K562 (cell line): ENCODE data around the gene DOCK7.

Experiments
- ARHGAP35 ChIP-seq: fragments of 450-650 bp; IDR thresholded peaks from 2 replicates; pipeline ENCODE4 v1.6.1; 2018; ENCODE audit not compliant: partially characterized antibody
- ARID3B ChIP-seq: fragments of 250-450 bp; sonication (Bioruptor Pico); IDR thresholded peaks from 2 replicates; pipeline ENCODE4 v1.4.0; 2020; ENCODE audit warnings: borderline replicate concordance
- CTCF ChIP-seq, 3 experiments: IDR thresholded peaks in 2 of 3; conservative IDR thresholded peaks in 1 of 3; 2 replicates each; pipeline ENCODE4 v1.5.1; 2011 to 2012; ENCODE audit warnings: low read length in 3 of 3, mild to moderate bottlenecking in 3 of 3, control low read depth in 2 of 3, improper control_type of control experiment in 1 of 3, inconsistent platforms in 1 of 3, low read depth in 1 of 3, mixed read lengths in 1 of 3, moderate library complexity in 1 of 3; ENCODE audit not compliant: insufficient read depth in 2 of 3
- ETV6 ChIP-seq, 3 experiments: fragments of 150-350 bp in 1 of 3; sonication (generic) in 1 of 3; formaldehyde crosslinking in 1 of 3; IDR thresholded peaks; 2 replicates each; pipeline versions ENCODE4 v1.6.1 to v1.8.0; 2014 to 2022; ENCODE audit warnings: borderline replicate concordance in 2 of 3, low read depth in 2 of 3, antibody characterized with exemption in 1 of 3, low read length in 1 of 3, mild to moderate bottlenecking in 1 of 3, missing genetic modification reagents in 1 of 3
- KLF1 ChIP-seq: fragments of 450-650 bp; IDR thresholded peaks from 2 replicates; pipeline ENCODE4 v1.6.1; 2016; ENCODE audit warnings: missing genetic modification characterization, missing compliant biosample characterization
- MYC ChIP-seq, 2 experiments: fragments of 250-450 bp in 1 of 2; sonication (Bioruptor Pico) in 1 of 2; IDR thresholded peaks; 2 replicates each; pipeline versions ENCODE4 v1.5.1 to v1.6.1; 2012 to 2021; ENCODE audit warnings: low read depth in 2 of 2, borderline replicate concordance in 1 of 2, improper control_type of control experiment in 1 of 2, low read length in 1 of 2, mild to moderate bottlenecking in 1 of 2, moderate library complexity in 1 of 2
- ZBTB7A ChIP-seq: IDR thresholded peaks from 2 replicates; pipeline ENCODE4 v1.6.1; 2011; ENCODE audit warnings: low read depth, mild to moderate bottlenecking, low read length, moderate library complexity, borderline replicate concordance; ENCODE audit not compliant: control insufficient read depth
- TF ChIP-seq, protein P1 (sequence below): sonication (generic); formaldehyde crosslinking; IDR thresholded peaks from 2 replicates; pipeline ENCODE4 v1.8.1; 2023; ENCODE audit warnings: mild to moderate bottlenecking, missing genetic modification reagents, moderate library complexity
- TF ChIP-seq, protein P2 (sequence below): fragments of 250-450 bp; sonication (Bioruptor Pico); IDR thresholded peaks from 2 replicates; pipeline ENCODE4 v1.5.0; 2021

DNA sequence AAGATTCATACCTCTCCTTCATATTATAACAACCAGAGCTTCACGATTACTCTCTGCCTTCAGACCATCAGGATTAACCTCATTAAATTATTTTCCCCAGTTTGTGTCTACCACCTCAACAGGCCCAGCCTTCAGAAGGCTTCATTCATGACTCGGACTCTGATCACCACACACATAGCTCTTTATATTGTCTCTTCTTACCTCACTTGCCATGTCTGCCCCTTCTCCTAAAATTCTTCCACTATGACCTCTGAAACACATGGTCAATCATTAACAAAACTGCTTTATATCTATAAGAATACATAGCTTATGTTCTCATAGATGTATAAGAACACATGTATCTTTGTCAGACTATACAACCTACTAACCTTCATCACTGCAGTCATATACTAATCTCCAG, 171.6 kb downstream of the DOCK7 start:
- TF ChIP-seq, protein P1, sequence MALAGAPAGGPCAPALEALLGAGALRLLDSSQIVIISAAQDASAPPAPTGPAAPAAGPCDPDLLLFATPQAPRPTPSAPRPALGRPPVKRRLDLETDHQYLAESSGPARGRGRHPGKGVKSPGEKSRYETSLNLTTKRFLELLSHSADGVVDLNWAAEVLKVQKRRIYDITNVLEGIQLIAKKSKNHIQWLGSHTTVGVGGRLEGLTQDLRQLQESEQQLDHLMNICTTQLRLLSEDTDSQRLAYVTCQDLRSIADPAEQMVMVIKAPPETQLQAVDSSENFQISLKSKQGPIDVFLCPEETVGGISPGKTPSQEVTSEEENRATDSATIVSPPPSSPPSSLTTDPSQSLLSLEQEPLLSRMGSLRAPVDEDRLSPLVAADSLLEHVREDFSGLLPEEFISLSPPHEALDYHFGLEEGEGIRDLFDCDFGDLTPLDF (CRISPR knock-in tag) = no peak
- TF ChIP-seq MYC (IDR thresholded peaks at IDR 0.05; ENCODE audit: low read depth, low read length) (no peak), MYC (CRISPR knock-in tag; IDR thresholded peaks at IDR 0.05; ENCODE audit: borderline replicate concordance, low read depth) (no peak), KLF1 (no peak), ARID3B (CRISPR knock-in tag) (no peak), ETV6 (IDR thresholded peaks at IDR 0.05; ENCODE audit: borderline replicate concordance in 1 of 2, low read depth in 2 of 2, low read length in 1 of 2) (no peak), ETV6 (CRISPR knock-in tag; IDR thresholded peaks at IDR 0.05; ENCODE audit: borderline replicate concordance) (no peak), ZBTB7A (no peak), ARHGAP35 (no peak), CTCF (IDR thresholded peaks at IDR 0.05 in 2 of 3, conservative IDR thresholded peaks at IDR 0.05 in 1 of 3; ENCODE audit: insufficient read depth in 2 of 3, low read depth in 1 of 3, low read length in 3 of 3) (no peak)
- TF ChIP-seq, protein P2, sequence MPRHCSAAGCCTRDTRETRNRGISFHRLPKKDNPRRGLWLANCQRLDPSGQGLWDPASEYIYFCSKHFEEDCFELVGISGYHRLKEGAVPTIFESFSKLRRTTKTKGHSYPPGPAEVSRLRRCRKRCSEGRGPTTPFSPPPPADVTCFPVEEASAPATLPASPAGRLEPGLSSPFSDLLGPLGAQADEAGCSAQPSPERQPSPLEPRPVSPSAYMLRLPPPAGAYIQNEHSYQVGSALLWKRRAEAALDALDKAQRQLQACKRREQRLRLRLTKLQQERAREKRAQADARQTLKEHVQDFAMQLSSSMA (CRISPR knock-in tag) = no peak
